HG02642 (cell line): ENCODE data around the gene PUS3.
"Not testable (repeated sequence)": the region's sequence is repeated elsewhere in the genome, so short reads cannot be mapped to it uniquely, and the experiment has no call there.

Experiments
- ATAC-seq: cut with Tn5 transposase; IDR thresholded peaks from one replicate; pipeline ENCODE4 v1.9.1; 2021; ENCODE audit warnings: mild to moderate bottlenecking; ENCODE audit not compliant: unreplicated experiment, poor library complexity

PUS3 gene

GRCh38 chr11:125922156-125922555 is 19.1 kb upstream of the PUS3 start:
- no peak for ATAC-seq

- no peak for ATAC-seq
Observed at GRCh38 chr11:125921042-125921441, 18.0 kb upstream of the PUS3 start.

GRCh38 chr11:125918140-125918840 is 15.3 kb upstream of the PUS3 start:
- no peak for ATAC-seq

- no peak for ATAC-seq
Observed at GRCh38 chr11:125916683-125917347, 13.8 kb upstream of the PUS3 start.

GRCh38 chr11:125914601-125915000 is 11.6 kb upstream of the PUS3 start:
- ATAC-seq, result not testable (repeated sequence)

- no peak for ATAC-seq
Observed at GRCh38 chr11:125910226-125910849, 7.3 kb upstream of the PUS3 start.

GRCh38 chr11:125904678-125905077 is 1.7 kb upstream of the PUS3 start:
- no peak for ATAC-seq

GRCh38 chr11:125903711-125904659 is 979 bp upstream of the PUS3 start, which contains the start of gene DDX25:
DDX25 (plus strand) TSS chr11:125904508; CDS start chr11:125904518, 10 bp downstream.
- no peak for ATAC-seq

- no peak for ATAC-seq
Observed at GRCh38 chr11:125902277-125902926, 604 bp downstream of the PUS3 start.

- ATAC-seq, result no peak
Observed at GRCh38 chr11:125901872-125902271, 1.1 kb downstream of the PUS3 start.

- no peak for ATAC-seq
Observed at GRCh38 chr11:125892994-125893393, 10.0 kb downstream of the PUS3 start.

- ATAC-seq, result no peak
Observed at GRCh38 chr11:125892071-125892470, 10.9 kb downstream of the PUS3 start.

- no peak for ATAC-seq
Observed at GRCh38 chr11:125890447-125891100, 12.4 kb downstream of the PUS3 start.

- ATAC-seq, result peak; percentile 92
Observed at GRCh38 chr11:125887373-125888324, 15.4 kb downstream of the PUS3 start, which contains the start of gene HYLS1. HYLS1 (plus strand) TSS chr11:125887668; CDS start chr11:125899369, 11,701 bp downstream.

- ATAC-seq, result peak; percentile 22
Observed at GRCh38 chr11:125886997-125887372, 16.0 kb downstream of the PUS3 start.

- ATAC-seq, result no peak
Observed at GRCh38 chr11:125883375-125883774, 19.6 kb downstream of the PUS3 start.

GRCh38 chr11:125881291-125881690 is 21.7 kb downstream of the PUS3 start:
- ATAC-seq, result no peak

GRCh38 chr11:125874556-125875124 is 28.4 kb downstream of the PUS3 start:
- peak; percentile 76 for ATAC-seq
